Measurements from ENCODE around the gene ZC3H12A.
A peak's percentile ranks its signal among the peaks of the same experiment; 100 is the strongest.

Gene ZC3H12A

DNA sequence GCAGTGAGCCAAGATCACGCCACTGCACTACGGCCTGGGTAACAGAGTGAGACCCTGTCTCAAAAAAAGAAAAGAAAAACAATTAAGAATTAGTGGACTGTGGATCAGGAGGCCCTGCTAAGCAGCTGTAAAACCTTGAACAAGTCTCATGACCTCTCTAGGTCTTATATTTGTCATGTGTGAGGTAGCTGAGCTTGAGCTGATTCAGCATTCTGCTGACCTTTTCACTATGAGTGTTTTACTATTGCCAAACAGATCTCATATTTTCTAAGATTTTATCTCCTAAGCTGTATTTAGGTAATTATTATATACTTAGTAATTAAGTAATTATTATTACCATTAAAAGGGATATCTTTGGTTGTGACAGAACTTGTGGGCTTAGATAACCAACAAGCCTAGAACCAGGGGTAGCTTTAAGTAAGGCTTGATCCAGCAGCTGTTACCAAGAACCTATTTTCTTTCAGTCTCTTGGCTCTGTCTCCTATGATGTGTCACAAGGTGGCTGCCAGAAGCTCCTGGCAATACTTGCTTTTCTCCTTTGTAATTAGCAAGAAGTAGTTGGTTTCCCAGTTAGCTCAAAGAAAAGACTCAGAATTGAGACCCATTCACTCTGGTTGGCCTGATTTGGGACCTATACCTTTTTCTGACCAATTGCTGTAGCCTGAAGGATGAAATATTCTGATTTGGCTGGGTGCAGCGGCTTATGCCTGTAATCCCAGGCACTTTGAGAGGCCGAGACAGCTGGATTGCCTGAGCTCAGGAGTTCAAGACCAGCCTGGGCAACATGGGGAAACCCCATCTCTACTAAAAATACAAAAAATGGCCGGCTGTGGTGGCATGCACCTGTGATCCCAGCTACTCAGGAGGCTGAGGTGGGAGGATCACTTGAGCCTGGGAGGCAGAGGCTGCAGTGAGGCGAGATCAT, 8.5 kb upstream of the ZC3H12A start:
- no peak for DNase-seq (ENCODE audit: low spot score)
- no peak for TF ChIP-seq CTCF (IDR thresholded peaks at IDR 0.05)
- Histone ChIP-seq H3K27ac (peak overlapping the region in 1 of 2 donors; percentile 14), H3K4me3 (no peak overlapping the region)

GRCh38 chr1:37468037-37468436, 6.3 kb upstream of the ZC3H12A start:
- no peak overlapping the region for H3K4me3 ChIP-seq
- H3K27ac ChIP-seq, result no peak overlapping the region

DNA sequence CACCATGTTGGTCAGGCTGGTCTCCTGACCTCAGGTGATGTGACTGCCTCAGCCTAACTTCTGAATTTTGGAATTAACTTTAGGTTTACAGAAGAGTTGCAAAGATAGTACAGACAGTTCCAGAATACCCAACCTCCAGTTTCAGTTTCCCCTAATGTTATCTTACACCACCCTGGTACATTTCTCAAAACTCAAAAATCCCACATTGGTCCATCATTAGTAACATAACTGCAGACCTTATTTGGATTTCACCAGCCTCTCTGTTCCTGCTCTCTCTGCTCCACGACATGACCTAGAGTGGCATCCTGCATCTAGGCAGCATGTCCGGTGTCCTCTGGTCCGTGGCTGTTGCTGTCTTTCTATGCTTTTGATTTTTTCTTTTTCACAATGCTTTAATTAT, 5.0 kb upstream of the ZC3H12A start:
- Histone ChIP-seq H3K4me3 (no peak overlapping the region), H3K27ac (peak overlapping the region in 1 of 2 donors; percentile 22)
- TF ChIP-seq CTCF (IDR thresholded peaks at IDR 0.05), result no peak
- DNase-seq (ENCODE audit: low spot score), result no peak

More at GRCh38 chr1:37468037-37468436, 6.3 kb upstream of the ZC3H12A start:
- no peak for TF ChIP-seq CTCF (IDR thresholded peaks at IDR 0.05)
- no peak for DNase-seq (ENCODE audit: low spot score)

GRCh38 chr1:37471345-37472231, 2.8 kb upstream of the ZC3H12A start:
- Histone ChIP-seq H3K4me3 (peak overlapping the region; percentile 65), H3K27ac (peak overlapping the region; percentile 74 to 97)
- TF ChIP-seq CTCF (IDR thresholded peaks at IDR 0.05), result no peak
- peak; percentile 95 for DNase-seq (ENCODE audit: low spot score)

GRCh38 chr1:37472281-37472680, 2.1 kb upstream of the ZC3H12A start:
- peak overlapping the region; percentile 74 to 97 for H3K27ac ChIP-seq
- no peak for TF ChIP-seq CTCF (IDR thresholded peaks at IDR 0.05)
- no peak for DNase-seq (ENCODE audit: low spot score)
- H3K4me3 ChIP-seq, result peak overlapping the region; percentile 65

DNA sequence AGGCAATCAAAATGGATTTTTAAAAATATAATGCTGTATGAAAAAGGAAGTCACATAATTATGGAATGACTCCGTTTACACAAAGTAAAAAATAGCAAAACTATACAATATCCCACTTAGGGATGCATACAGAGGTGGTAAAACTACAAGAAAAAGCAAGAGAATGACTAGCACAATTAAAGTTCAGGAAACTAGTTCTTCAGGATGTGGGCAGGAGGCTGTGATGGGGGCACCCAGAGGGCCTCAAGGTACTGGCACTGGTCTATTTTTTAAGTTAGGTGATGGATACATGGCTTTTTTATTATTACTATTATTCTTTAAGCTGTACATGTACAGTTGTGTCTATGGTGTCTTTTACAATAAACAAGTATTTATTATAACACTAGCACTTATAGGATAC, 1.4 kb upstream of the ZC3H12A start:
- H3K4me3 ChIP-seq, result peak overlapping the region; percentile 86
- peak overlapping the region; percentile 98 to 99 for H3K27ac ChIP-seq

More for the DNA sequence above, 1.4 kb upstream of the ZC3H12A start:
- TF ChIP-seq CTCF (IDR thresholded peaks at IDR 0.05), result no peak
- no peak for DNase-seq (ENCODE audit: low spot score)
